IgD-negative memory B cell (primary cell): ENCODE data around the gene RNASEH1. TPM values are rescaled to one million over a fixed set of nuclear protein-coding genes. Genes with fewer than 3 reads are reported as not detected.

Experiments used
- H3K27ac Mint-ChIP-seq, 3 donors: one replicate each; pipeline ENCODE4 v1.8.0; 2020 to 2022; ENCODE audit warnings: mild to moderate bottlenecking in 3 of 3, mixed read lengths in 3 of 3, moderate library complexity in 1 of 3
- H3K27me3 Mint-ChIP-seq: one replicate; pipeline ENCODE4 v1.8.0; 2021; ENCODE audit warnings: mixed read lengths
- H3K36me3 Mint-ChIP-seq: one replicate; pipeline ENCODE4 v1.8.0; 2020; ENCODE audit warnings: mild to moderate bottlenecking, mixed read lengths
- H3K4me1 Mint-ChIP-seq, 3 donors: one replicate each; pipeline ENCODE4 v1.8.0; 2020 to 2022; ENCODE audit warnings: mixed read lengths in 3 of 3, mild to moderate bottlenecking in 1 of 3
- H3K4me3 Mint-ChIP-seq, 4 donors: one replicate each; pipeline ENCODE4 v1.8.0; 2020 to 2022; ENCODE audit warnings: mild to moderate bottlenecking in 4 of 4, mixed read lengths in 4 of 4, moderate library complexity in 3 of 4
- H3K9me3 Mint-ChIP-seq, 3 donors: one replicate each; pipeline ENCODE4 v1.8.0; 2020 to 2021; ENCODE audit warnings: mixed read lengths in 3 of 3, mild to moderate bottlenecking in 1 of 3
- polyA plus RNA-seq: library from polyadenylated mRNA; unstranded; fragments of 300-500 nt; fragmentation: Illumina TruSeq; gene quantifications from one replicate; pipeline ENCODE4 v1.2.3, GENCODE V29; 2021

RNASEH1 gene
- polyA plus RNA-seq, 1 donor from 2014 or later: 35.2 TPM

DNA sequence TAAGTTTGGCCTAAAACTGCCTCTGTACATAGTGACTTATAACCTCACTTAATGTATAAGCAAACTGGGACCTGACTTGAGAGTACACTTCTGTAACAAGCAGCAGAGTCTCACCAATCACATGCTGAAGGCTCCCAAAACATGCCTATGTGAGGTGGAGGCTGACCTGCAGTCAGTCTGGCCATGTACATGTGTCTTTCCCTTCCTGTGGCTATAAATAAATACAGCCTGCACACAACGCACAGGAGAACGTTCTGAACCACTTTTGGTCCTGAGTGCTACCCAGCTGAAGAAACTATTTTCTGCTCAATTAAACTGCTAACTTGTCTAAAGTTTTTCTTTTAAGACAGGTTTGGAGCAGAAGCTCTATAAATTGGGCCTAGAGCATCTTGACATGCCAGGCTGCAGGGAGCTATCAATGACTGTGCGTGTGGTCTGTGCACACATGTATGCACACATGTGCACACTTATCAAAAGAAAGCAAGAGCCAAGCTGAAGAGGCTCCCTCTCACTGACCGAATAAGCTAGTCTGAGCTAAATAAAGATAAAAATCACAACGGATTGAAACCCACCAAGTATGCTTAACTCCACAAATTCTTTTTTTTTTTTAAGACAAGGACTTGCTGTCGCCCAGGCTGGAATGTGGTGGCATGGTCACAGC is 15.0 kb downstream of the RNASEH1 start:
- Mint-ChIP-seq H3K4me3 (no peak overlapping the region), H3K4me1 (peaks cover 0 to 1% (median 0%) of the 10 kb centered on the region in 3 donors), H3K36me3 (peaks cover 11% of the 10 kb centered on the region), H3K9me3 (no peaks in the 10 kb centered on the region), H3K27me3 (no peaks in the 10 kb centered on the region), H3K27ac (peak overlapping the region in 1 of 3 donors; percentile 74)

DNA sequence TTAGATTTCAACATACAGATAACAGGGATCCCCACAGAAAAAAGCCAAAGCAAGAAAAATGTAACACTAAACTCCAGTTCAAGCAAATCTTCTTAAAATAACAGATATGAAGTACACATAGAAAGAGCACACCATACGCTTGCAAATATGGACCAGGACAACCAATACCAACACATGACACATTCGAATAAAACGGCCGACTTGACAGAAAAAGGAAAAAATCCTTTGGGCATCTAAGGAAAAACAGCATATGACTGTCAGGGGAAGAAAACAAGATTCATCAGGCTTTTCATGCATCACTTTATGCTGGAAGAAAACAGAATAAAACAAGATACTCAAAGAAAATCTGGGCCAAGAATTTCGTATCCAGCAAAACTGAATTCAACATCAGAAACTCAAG is 16.0 kb downstream of the RNASEH1 start:
- H3K27ac Mint-ChIP-seq: no peak overlapping the region
- no peak overlapping the region for H3K4me3 Mint-ChIP-seq
- no peaks in the 10 kb centered on the region for H3K27me3 Mint-ChIP-seq
- H3K9me3 Mint-ChIP-seq: no peaks in the 10 kb centered on the region
- H3K4me1 Mint-ChIP-seq: peaks cover 0 to 1% (median 0%) of the 10 kb centered on the region in 3 donors
- peaks cover 6% of the 10 kb centered on the region for H3K36me3 Mint-ChIP-seq

DNA sequence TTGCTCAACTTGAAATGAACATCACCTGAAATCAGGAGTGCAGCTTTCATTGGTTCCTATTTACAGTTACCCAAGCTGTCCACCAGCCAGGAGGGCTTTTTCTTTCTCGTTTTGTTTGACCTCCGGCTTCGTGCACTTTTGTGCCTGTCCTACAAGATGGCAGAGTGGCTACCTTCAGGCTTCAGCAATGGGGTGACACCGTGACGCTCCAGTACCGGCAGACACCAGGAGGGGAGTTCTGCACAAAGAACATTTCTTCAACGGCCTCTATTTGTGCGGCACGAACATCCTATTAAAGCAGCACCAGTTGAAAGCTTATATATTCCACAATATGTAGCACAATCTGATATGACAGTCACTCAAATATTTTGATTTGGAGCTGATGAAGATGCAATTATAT is 18.3 kb downstream of the RNASEH1 start:
- Mint-ChIP-seq H3K4me3 (no peak overlapping the region), H3K9me3 (no peaks in the 10 kb centered on the region), H3K27ac (no peak overlapping the region), H3K36me3 (peaks cover 5% of the 10 kb centered on the region), H3K27me3 (no peaks in the 10 kb centered on the region), H3K4me1 (peaks cover 0 to 8% (median 6%) of the 10 kb centered on the region in 3 donors)

DNA sequence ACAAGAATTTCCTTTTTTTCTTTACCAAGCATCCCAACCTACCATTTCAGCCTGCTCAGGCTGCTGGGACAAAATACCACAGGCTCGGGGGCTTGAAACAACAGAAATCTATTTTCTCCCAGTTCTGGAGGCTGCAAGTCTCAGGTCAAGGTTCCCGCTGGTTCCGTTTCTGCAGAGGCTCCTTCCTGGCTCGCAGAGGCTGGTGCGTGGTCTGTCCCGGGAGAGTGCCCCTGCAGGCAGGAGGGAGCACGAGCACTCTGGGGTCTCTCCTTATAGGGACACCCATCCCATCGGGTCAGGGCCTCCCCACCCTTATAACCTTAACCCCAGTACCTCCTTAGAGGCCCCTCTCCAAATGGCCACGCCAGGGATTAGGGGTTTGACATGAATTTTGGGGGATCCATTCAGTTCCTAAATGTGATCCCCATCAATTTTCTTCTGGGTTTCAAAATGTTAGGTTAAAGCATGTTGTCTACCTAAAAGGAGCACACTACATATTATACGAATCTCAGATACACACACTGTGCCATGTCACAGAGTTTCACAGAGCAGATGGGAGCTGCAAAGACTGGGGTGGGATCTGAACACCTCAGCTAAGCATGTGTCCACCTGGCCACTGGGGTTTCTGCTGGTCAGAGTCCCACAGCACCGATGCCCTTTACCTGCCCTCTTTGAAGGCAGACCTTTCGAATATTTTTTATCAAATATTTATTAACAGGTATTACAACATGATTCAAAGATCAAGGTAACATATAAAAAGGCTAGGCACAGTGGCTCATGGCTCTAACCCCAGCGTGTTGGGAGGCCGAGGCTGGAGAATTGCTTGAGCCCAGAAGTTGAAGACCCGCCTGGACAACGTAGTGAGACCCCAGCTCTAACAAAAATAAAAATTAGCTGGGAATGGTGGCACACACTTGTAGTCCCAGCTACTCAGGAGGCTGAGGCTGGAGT is 21.2 kb downstream of the RNASEH1 start:
- Mint-ChIP-seq H3K27ac (peak overlapping the region in 1 of 3 donors; percentile 16), H3K9me3 (no peaks in the 10 kb centered on the region), H3K36me3 (no peaks in the 10 kb centered on the region), H3K4me3 (peak overlapping the region; percentile 36 to 83 (median 66)), H3K4me1 (peaks cover 0 to 7% (median 6%) of the 10 kb centered on the region in 3 donors), H3K27me3 (no peaks in the 10 kb centered on the region)

DNA sequence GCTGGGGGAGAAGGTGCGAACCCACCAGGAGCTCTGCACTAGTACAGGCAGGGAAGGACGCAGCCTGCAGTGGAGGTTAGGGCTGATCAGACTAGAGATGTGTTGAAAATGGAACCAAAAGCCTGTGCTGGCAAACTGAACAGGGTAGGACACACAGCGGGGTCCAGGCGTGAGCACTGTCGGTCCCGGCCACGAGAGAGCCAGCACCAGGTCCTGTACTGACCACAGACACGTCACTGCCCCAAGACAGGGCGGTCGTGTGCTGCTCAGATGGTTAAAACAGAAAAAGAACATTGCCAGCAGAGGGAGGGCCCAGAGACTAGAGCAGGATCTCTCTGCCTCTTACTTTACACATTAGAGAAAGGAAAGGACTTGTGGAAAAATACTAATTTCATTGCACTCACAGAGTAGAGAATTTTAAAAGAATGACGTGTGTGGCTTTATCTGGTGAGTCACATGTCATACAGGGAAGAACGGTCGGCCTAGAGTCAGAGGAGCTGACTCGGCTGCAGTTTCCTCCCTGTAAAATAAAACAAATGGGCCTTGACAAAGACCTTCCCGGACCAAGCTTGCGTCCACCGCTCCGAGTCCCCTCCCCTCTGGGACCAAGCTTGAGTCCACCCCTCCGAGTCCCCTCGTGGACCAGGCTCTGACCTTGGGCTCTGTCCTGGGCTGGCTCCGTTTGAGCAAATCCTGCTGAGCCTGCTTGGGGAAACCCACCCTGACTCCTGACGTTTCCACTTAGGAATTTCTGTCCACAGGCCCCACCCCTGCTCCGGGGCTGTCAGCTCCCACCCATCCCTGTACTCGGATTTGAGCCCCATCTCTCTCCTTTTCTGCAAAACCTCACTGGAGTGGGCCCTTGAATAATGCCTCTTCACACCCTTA is 22.1 kb downstream of the RNASEH1 start:
- peak overlapping the region in 1 of 3 donors; percentile 31 for H3K27ac Mint-ChIP-seq
- H3K4me1 Mint-ChIP-seq: peaks cover 0 to 7% (median 6%) of the 10 kb centered on the region in 3 donors
- no peaks in the 10 kb centered on the region for H3K36me3 Mint-ChIP-seq
- H3K4me3 Mint-ChIP-seq: peak overlapping the region; percentile 36 to 83 (median 66)
- H3K27me3 Mint-ChIP-seq: no peaks in the 10 kb centered on the region
- no peaks in the 10 kb centered on the region for H3K9me3 Mint-ChIP-seq

DNA sequence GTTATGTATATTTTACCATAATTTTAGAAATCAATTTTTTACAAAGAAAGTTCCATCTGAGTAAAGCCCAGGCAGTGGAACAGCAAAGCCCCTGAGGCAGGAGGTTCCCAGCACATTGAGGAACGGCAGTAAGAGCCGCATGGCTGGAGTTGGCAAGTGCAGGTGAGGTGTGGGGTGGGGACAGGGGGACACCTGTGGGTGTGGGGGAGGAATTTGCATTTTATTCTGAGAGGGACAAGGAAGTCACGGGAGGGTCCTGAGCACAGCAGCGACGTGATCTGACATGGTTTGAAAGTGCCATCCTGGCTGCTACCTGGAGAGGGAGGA is 22.7 kb downstream of the RNASEH1 start:
- H3K27ac Mint-ChIP-seq: no peak overlapping the region

DNA sequence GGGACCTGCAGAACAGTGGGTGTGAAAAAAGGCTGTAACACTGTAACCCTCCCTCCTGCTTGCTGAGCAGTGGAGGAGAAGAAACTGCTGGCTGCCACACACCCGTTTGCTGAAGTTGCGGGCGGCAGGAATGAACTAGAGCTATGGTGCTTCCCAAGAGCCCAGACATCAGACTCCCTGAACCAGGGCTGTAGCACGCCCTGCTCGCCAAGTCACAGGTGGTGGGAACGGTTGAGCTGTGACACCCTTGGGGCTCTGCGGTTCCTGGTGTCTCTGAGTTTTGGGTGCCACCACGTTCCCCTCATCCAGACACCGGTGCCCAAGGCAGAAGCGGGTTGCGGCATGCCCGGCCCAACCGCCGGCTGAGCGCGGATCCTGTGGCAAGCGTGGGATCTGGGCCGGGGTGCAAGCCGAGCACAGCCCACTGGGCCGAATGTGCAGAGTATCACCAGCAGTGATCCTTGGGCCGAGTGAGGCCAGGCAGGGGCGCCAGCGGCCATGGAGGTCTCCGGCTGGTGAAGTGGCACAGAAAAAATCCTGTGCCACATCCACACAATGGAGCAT is 23.8 kb downstream of the RNASEH1 start:
- Mint-ChIP-seq H3K27me3 (no peaks in the 10 kb centered on the region), H3K36me3 (no peaks in the 10 kb centered on the region), H3K4me1 (peaks cover 0 to 7% (median 6%) of the 10 kb centered on the region in 3 donors), H3K4me3 (no peak overlapping the region), H3K27ac (no peak overlapping the region), H3K9me3 (no peaks in the 10 kb centered on the region)

More for the DNA sequence above, 22.7 kb downstream of the RNASEH1 start:
- Mint-ChIP-seq H3K27me3 (no peaks in the 10 kb centered on the region), H3K36me3 (no peaks in the 10 kb centered on the region), H3K4me1 (peaks cover 0 to 7% (median 6%) of the 10 kb centered on the region in 3 donors), H3K4me3 (peak overlapping the region in 3 of 4 donors; percentile 36 to 74 (median 73)), H3K9me3 (no peaks in the 10 kb centered on the region)

DNA sequence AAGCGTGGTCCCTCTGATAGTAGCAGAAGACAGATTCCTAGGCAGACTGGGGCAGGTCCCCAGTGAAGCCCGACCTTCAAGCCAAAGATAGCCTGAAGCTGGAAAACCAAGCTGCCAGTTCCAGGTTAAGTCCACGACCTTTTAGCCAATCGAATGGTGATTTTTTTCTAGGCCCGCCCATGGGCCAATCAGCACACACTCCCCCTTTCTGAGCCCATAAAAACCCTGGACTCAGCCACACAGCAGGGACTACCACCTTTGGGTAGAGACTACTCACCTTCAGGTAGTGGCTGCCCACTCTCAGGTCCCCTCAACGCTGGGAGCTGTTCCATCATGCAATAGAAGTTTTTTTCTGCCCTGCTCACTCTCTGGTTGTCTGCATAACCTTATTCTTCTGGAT is 24.3 kb downstream of the RNASEH1 start:
- no peaks in the 10 kb centered on the region for H3K36me3 Mint-ChIP-seq
- peaks cover 0 to 7% (median 6%) of the 10 kb centered on the region in 3 donors for H3K4me1 Mint-ChIP-seq

DNA sequence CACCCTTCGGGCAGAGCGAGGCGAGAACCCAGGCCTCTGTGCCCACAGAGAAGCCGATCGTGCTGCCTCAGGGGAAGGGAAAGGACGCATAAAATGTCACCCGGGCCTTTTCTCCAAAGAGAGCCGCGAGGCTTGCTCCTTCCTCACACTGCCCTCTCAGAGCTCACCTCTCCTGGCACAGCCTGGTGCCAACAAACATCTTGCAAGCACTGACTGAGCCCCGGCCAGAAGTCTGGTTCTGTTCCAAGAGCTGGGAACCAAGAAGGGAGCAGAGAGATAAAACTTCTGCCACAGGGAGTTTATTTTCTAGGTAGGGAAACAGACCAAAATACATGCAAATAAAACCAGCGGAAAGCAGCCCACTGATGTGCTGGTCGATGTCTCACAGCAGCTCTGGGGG is 25.2 kb downstream of the RNASEH1 start:
- no peaks in the 10 kb centered on the region for H3K36me3 Mint-ChIP-seq
- no peak overlapping the region for H3K4me3 Mint-ChIP-seq
- no peaks in the 10 kb centered on the region for H3K27me3 Mint-ChIP-seq
- no peaks in the 10 kb centered on the region for H3K9me3 Mint-ChIP-seq
- H3K4me1 Mint-ChIP-seq: peaks cover 0 to 7% (median 6%) of the 10 kb centered on the region in 3 donors
- H3K27ac Mint-ChIP-seq: no peak overlapping the region

More for the DNA sequence above, 24.3 kb downstream of the RNASEH1 start:
- no peak overlapping the region for H3K4me3 Mint-ChIP-seq
- H3K9me3 Mint-ChIP-seq: no peaks in the 10 kb centered on the region
- H3K27ac Mint-ChIP-seq: no peak overlapping the region
- H3K27me3 Mint-ChIP-seq: no peaks in the 10 kb centered on the region

DNA sequence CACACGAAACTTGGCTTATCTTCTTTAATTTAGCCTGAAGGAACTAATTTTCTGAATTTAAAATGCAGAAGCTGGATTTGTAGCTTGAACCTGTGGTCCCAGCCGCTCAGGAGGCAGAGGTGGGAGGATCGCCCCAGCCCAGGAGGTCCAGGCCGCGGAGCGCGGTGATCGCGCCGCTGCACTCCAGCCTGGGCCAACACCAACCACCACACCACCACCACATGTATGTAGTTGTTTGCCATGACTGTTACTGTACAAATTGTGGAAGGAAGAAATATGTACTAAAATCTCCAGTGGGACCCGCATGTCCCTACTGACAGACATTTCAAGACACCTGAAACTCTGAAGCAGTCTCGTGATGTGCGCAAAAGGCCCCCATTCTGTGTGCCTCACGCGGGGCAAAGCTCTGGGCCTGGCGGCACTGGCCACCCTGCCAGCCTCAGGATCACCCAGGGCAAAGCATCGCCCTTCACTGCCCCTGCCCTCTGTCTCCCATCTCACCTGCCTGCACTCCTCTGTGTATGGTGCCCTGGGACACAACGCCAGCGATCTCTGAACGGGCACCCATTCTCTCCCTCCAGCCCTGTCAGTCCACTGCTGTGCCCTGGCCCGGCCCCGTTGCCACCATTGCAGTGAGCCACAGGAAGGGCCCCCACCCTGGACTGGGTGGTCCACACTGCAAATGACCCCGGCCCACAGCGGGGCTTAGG is 28.7 kb downstream of the RNASEH1 start:
- H3K9me3 Mint-ChIP-seq: no peaks in the 10 kb centered on the region
- H3K4me1 Mint-ChIP-seq: no peaks in the 10 kb centered on the region
- H3K27ac Mint-ChIP-seq: no peak overlapping the region
- H3K36me3 Mint-ChIP-seq: no peaks in the 10 kb centered on the region
- H3K27me3 Mint-ChIP-seq: no peaks in the 10 kb centered on the region
- no peak overlapping the region for H3K4me3 Mint-ChIP-seq

DNA sequence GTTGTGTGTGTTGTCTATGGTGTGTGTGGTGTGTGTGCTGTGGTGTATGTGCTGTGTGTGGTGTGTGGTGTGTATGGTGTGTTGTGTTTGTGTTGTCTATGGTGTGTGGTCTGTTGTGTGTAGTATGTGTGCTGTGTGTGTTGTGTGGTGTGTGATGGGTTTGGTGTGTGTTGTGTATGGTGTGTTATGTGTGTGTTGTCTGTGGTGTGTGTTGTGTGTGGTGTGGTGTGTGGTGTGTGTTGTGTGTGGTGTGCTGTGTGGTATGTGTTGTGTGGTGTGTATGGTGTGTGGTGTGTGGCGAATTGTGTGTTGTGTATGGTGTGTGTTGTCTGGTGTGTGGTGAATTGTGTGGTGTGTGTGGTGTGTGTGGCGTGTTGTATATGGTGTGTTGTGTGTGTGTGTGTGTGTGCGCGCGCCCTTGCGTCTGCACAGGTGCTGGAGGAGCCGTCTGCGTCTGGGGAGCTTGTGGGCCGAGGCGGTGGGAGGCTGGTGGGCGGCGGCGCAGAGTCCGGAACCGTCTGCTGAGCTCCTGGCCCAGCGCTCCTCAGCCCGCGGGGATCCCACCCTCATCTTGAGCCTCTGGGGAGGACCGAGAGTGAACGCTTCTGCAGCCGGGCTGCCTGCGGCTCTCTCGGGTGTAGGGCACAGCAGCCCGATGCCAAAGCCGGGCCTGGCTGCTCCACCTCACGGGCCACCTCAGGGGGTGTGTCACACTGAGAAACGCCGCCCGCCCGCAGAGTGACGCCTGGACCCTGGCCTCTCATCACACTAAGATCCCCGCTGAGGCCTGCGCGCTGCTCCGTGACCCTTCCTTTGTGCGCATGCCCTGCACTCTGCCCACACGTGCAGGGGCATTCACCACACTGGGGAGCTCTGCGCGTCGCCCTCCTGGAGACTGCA is 30.0 kb downstream of the RNASEH1 start:
- Mint-ChIP-seq H3K27ac (no peak overlapping the region), H3K4me3 (no peak overlapping the region), H3K36me3 (no peaks in the 10 kb centered on the region), H3K4me1 (no peaks in the 10 kb centered on the region), H3K27me3 (no peaks in the 10 kb centered on the region), H3K9me3 (no peaks in the 10 kb centered on the region)

DNA sequence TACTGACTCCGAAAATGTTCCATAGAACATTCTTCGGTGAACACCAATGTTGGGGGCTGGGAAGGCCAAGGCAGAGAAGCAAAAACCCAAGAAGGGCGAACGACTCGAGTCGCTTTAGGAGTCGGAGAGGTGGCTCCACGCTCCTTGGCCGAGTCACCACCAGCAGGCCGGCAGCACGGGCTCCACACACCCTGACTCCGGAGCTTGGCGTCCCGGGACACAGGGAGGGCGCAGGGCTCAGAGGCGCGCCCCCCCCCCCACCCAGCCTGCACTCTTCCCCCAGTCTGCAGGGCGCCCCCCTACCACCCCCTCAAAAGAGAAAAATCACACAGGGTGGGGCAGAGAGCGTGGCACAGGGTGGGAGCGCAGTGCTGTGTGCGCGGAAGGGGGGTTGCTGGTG is 31.3 kb downstream of the RNASEH1 start:
- Mint-ChIP-seq H3K27me3 (no peaks in the 10 kb centered on the region), H3K36me3 (peaks cover under 1% of the 10 kb centered on the region), H3K4me3 (no peak overlapping the region), H3K9me3 (no peaks in the 10 kb centered on the region), H3K4me1 (peaks cover under 1 to 4% (median 2%) of the 10 kb centered on the region in 3 donors), H3K27ac (no peak overlapping the region)

DNA sequence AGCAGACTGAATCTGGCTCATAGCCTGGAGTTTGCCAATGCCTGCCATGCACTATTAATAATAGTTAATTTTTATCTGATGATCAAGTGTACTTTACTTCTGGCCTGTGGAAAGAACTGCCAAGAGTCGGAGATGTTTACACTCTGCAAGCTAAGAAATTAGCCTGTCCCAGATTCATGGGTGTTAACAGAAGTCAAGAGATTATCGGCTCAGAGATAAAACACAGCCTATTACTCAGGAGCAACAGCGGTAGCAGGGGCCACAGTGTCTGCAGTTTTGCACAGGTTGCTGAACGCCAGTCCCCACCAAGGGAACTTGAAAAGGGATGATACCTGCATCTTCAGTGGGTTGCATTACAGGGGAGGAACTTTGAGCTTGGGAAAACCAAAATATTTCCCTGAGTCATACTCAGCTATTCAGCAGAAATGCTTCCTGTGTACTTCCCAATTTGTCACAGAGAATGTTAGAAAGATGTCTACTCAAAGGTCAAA is 34.5 kb downstream of the RNASEH1 start:
- H3K27me3 Mint-ChIP-seq: no peaks in the 10 kb centered on the region
- peaks cover 4% of the 10 kb centered on the region for H3K36me3 Mint-ChIP-seq
- peak overlapping the region in 1 of 4 donors; percentile 17 for H3K4me3 Mint-ChIP-seq
- H3K27ac Mint-ChIP-seq: no peak overlapping the region
- H3K9me3 Mint-ChIP-seq: no peaks in the 10 kb centered on the region
- peaks cover 19 to 24% (median 21%) of the 10 kb centered on the region in 3 donors for H3K4me1 Mint-ChIP-seq
